Liver (tissue), 9 donors: ENCODE measurements around the gene PLEKHA5. TPM values are rescaled to one million over a fixed set of nuclear protein-coding genes. Genes with fewer than 3 reads are reported as not detected.

Experiments
- DNase-seq: peaks from one replicate; pipeline ENCODE4 v3.0.0-alpha.2; 2017; ENCODE audit warnings: low spot score
- H3K27ac ChIP-seq, 2 donors: one replicate each; pipeline ENCODE4 v1.7.0; 2013; ENCODE audit warnings: inconsistent platforms in 2 of 2, low read length in 2 of 2, control low read depth in 1 of 2, low read depth in 1 of 2, mild to moderate bottlenecking in 1 of 2
- H3K27me3 ChIP-seq, 4 donors: one replicate each; pipeline versions ENCODE4 v1.6.1 to v1.7.0; 2013; ENCODE audit warnings: low read length in 3 of 4, inconsistent platforms in 1 of 4, mild to moderate bottlenecking in 1 of 4, moderate library complexity in 1 of 4; ENCODE audit not compliant: control insufficient read depth in 4 of 4, insufficient read depth in 4 of 4
- H3K36me3 ChIP-seq, 4 donors: one replicate each; pipeline versions ENCODE4 v1.6.1 to v1.7.0; 2013; ENCODE audit warnings: low read length in 3 of 4, mild to moderate bottlenecking in 3 of 4, low read depth in 1 of 4, moderate library complexity in 1 of 4; ENCODE audit not compliant: control insufficient read depth in 4 of 4, insufficient read depth in 3 of 4
- H3K4me1 ChIP-seq, 4 donors: one replicate each; pipeline versions ENCODE4 v1.6.1 to v1.7.0; 2013; ENCODE audit warnings: low read length in 3 of 4, mild to moderate bottlenecking in 3 of 4, moderate library complexity in 1 of 4; ENCODE audit not compliant: control insufficient read depth in 4 of 4, insufficient read depth in 4 of 4
- H3K4me3 ChIP-seq, 3 donors: one replicate each; pipeline versions ENCODE4 v1.6.1 to v1.7.0; 2013; ENCODE audit warnings: low read length in 3 of 3, control low read depth in 1 of 3, low read depth in 1 of 3, mild to moderate bottlenecking in 1 of 3
- H3K9ac ChIP-seq, 2 donors: one replicate each; pipeline ENCODE4 v1.7.0; 2013; ENCODE audit warnings: low read length in 2 of 2, mild to moderate bottlenecking in 2 of 2, moderate library complexity in 2 of 2, control low read depth in 1 of 2, low read depth in 1 of 2
- H3K9me3 ChIP-seq, 4 donors: one replicate each; pipeline versions ENCODE4 v1.6.1 to v1.7.0; 2013; ENCODE audit warnings: low read length in 3 of 4; ENCODE audit not compliant: control insufficient read depth in 4 of 4
- EGR1 ChIP-seq, 2 donors: IDR thresholded peaks; 2 replicates each; pipeline ENCODE4 v1.6.1; 2016 to 2018; ENCODE audit warnings: antibody characterized with exemption in 2 of 2, low read depth in 2 of 2
- FOXA1 ChIP-seq: IDR thresholded peaks from 2 replicates; pipeline ENCODE4 v1.6.1; 2016; ENCODE audit warnings: antibody characterized with exemption
- FOXA2 ChIP-seq: IDR thresholded peaks from 2 replicates; pipeline ENCODE4 v1.6.1; 2016; ENCODE audit warnings: antibody characterized with exemption
- GABPA ChIP-seq, 2 donors: IDR thresholded peaks in 1 of 2; conservative IDR thresholded peaks in 1 of 2; 2 replicates each; pipeline ENCODE4 v1.6.1; 2016; ENCODE audit warnings: antibody characterized with exemption in 2 of 2, mild to moderate bottlenecking in 1 of 2, moderate library complexity in 1 of 2
- HNF4A ChIP-seq, 2 donors: conservative IDR thresholded peaks; 2 replicates each; pipeline ENCODE4 v1.6.1; 2016; ENCODE audit warnings: antibody characterized with exemption in 2 of 2, mild to moderate bottlenecking in 2 of 2
- HNF4G ChIP-seq: IDR thresholded peaks from 2 replicates; pipeline ENCODE4 v1.6.1; 2016; ENCODE audit warnings: antibody characterized with exemption
- JUND ChIP-seq, 2 donors: IDR thresholded peaks; 2 replicates each; pipeline ENCODE4 v1.6.1; 2016; ENCODE audit warnings: antibody characterized with exemption in 2 of 2
- MAX ChIP-seq: IDR thresholded peaks from 2 replicates; pipeline ENCODE4 v1.6.1; 2016; ENCODE audit warnings: antibody characterized with exemption
- NR2F2 ChIP-seq: IDR thresholded peaks from 2 replicates; pipeline ENCODE4 v1.6.1; 2016; ENCODE audit warnings: antibody characterized with exemption
- RAD21 ChIP-seq, 2 donors: IDR thresholded peaks; 2 replicates each; pipeline ENCODE4 v1.6.1; 2016; ENCODE audit warnings: antibody characterized with exemption in 2 of 2, mild to moderate bottlenecking in 2 of 2
- REST ChIP-seq: IDR thresholded peaks from 2 replicates; pipeline ENCODE4 v1.6.1; 2016; ENCODE audit warnings: antibody characterized with exemption, mild to moderate bottlenecking
- RXRA ChIP-seq, 2 donors: IDR thresholded peaks; 2 replicates each; pipeline ENCODE4 v1.6.1; 2017 to 2018; ENCODE audit warnings: antibody characterized with exemption in 2 of 2, mild to moderate bottlenecking in 1 of 2
- SP1 ChIP-seq: IDR thresholded peaks from 2 replicates; pipeline ENCODE4 v1.6.1; 2018; ENCODE audit warnings: antibody characterized with exemption, mild to moderate bottlenecking
- TAF1 ChIP-seq: conservative IDR thresholded peaks from 2 replicates; pipeline ENCODE4 v1.6.1; 2016; ENCODE audit warnings: antibody characterized with exemption, mild to moderate bottlenecking
- ZBTB33 ChIP-seq: IDR thresholded peaks from 2 replicates; pipeline ENCODE4 v1.6.1; 2016; ENCODE audit warnings: antibody characterized with exemption
- WGBS: extraction: QIAGEN DNeasy Blood & Tissue Kit; methylation state at CpG from one replicate; pipeline ENCODE4 v1.1.7; 2013; 5-methylcytosine and 5-hydroxymethylcytosine counted together
- polyA plus RNA-seq, 2 donors: library from polyadenylated mRNA; stranded (reverse) in 1 of 2; unstranded in 1 of 2; fragments of 200-250 nt in 1 of 2; fragments of >200 nt in 1 of 2; fragmentation: Nextera tagmentation in 1 of 2; extraction: Ambion mirVana in 1 of 2; gene quantifications; one replicate each; pipeline versions ENCODE4 v1.2.1 to v1.2.3, GENCODE V29; 2013 to 2015
- total RNA-seq, 2 donors: library from RNA; depleted of rRNA; stranded (reverse); fragments of >200 nt; gene quantifications; one replicate each; pipeline ENCODE4 v1.2.3, GENCODE V29; 2014
- TF ChIP-seq, protein P1 (sequence below): IDR thresholded peaks from 2 replicates; pipeline ENCODE4 v1.6.1; 2016; ENCODE audit warnings: antibody characterized with exemption
- TF ChIP-seq, protein P2 (sequence below): fragments of 150-350 bp; IDR thresholded peaks from 2 replicates; pipeline ENCODE4 v1.5.1; 2017; ENCODE audit warnings: improper control_type of control experiment, low read depth, low read length; ENCODE audit not compliant: missing input control
- donor health status: healthy.
- donor health status: healthy.
- donor health status: healthy.
- donor health status: healthy.
- donor health status: healthy.

The PLEKHA5 gene
- total and polyA plus RNA-seq, 4 donors = 4.6 to 25.5 (median 16.8) TPM

GRCh38 chr12:19151298-19151697 is 21.8 kb downstream of the PLEKHA5 start:
- Histone ChIP-seq H3K4me1 (peaks cover 0 to 9% (median 5%) of the 10 kb centered on the region in 4 donors), H3K4me3 (no peak overlapping the region), H3K9me3 (no peaks in the 10 kb centered on the region), H3K27ac (no peak overlapping the region), H3K36me3 (peaks cover 0 to 2% (median 0%) of the 10 kb centered on the region in 4 donors), H3K9ac (no peak overlapping the region), H3K27me3 (no peaks in the 10 kb centered on the region)
- WGBS = 98% methylated on average over 1 of the region's 1 CpG
- DNase-seq = no peak
- TF ChIP-seq, protein P1, sequence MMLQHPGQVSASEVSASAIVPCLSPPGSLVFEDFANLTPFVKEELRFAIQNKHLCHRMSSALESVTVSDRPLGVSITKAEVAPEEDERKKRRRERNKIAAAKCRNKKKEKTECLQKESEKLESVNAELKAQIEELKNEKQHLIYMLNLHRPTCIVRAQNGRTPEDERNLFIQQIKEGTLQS = no peak
- TF ChIP-seq SP1 = no peak
- TF ChIP-seq FOXA2 = no peak
- TF ChIP-seq JUND (IDR thresholded peaks at IDR 0.05) = no peak
- TF ChIP-seq ZBTB33 = no peak
- TF ChIP-seq, protein P2, sequence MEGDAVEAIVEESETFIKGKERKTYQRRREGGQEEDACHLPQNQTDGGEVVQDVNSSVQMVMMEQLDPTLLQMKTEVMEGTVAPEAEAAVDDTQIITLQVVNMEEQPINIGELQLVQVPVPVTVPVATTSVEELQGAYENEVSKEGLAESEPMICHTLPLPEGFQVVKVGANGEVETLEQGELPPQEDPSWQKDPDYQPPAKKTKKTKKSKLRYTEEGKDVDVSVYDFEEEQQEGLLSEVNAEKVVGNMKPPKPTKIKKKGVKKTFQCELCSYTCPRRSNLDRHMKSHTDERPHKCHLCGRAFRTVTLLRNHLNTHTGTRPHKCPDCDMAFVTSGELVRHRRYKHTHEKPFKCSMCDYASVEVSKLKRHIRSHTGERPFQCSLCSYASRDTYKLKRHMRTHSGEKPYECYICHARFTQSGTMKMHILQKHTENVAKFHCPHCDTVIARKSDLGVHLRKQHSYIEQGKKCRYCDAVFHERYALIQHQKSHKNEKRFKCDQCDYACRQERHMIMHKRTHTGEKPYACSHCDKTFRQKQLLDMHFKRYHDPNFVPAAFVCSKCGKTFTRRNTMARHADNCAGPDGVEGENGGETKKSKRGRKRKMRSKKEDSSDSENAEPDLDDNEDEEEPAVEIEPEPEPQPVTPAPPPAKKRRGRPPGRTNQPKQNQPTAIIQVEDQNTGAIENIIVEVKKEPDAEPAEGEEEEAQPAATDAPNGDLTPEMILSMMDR = no peak
- no peak for TF ChIP-seq RAD21 (IDR thresholded peaks at IDR 0.05)
- TF ChIP-seq GABPA (IDR thresholded peaks at IDR 0.05 in 1 of 2, conservative IDR thresholded peaks at IDR 0.05 in 1 of 2) = no peak
- TF ChIP-seq FOXA1 = no peak
- no peak for TF ChIP-seq TAF1
- TF ChIP-seq EGR1 (IDR thresholded peaks at IDR 0.05; ENCODE audit: low read depth in 2 of 2) = no peak
- TF ChIP-seq RXRA (IDR thresholded peaks at IDR 0.05) = no peak
- no peak for TF ChIP-seq HNF4G
- no peak for TF ChIP-seq HNF4A (conservative IDR thresholded peaks at IDR 0.05)

DNA sequence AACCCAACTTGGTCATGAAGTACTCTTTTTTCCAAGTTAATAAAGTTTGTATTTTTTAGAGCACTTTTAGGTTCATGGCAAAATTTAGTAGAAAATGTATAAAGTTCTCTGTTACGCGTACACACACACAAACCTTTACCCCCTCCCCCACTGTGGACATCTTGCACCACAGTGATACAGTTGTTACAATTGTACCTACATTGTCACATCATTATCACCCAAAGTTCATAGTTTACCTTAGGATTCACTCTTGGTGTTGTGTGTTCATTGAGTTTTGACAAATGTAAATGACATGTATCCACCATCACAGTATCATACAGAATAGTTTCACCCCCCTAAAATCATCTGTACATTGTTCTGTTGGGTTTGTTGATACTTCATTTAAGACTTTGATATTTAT is 23.9 kb downstream of the PLEKHA5 start:
- peaks cover 0 to 9% (median 6%) of the 10 kb centered on the region in 4 donors for H3K4me1 ChIP-seq
- DNase-seq = no peak
- no peaks in the 10 kb centered on the region for H3K9me3 ChIP-seq
- TF ChIP-seq REST = no peak
- no peak for TF ChIP-seq RXRA (IDR thresholded peaks at IDR 0.05)
- no peak for TF ChIP-seq FOXA2
- no peak for TF ChIP-seq NR2F2
- no peak for TF ChIP-seq MAX
- TF ChIP-seq EGR1 (IDR thresholded peaks at IDR 0.05; ENCODE audit: low read depth in 2 of 2) = no peak
- TF ChIP-seq FOXA1 = no peak
- no peak for TF ChIP-seq TAF1
- TF ChIP-seq, protein P1 = no peak
- TF ChIP-seq, protein P2 = no peak
- no peak for TF ChIP-seq RAD21 (IDR thresholded peaks at IDR 0.05)
- no peak for TF ChIP-seq GABPA (IDR thresholded peaks at IDR 0.05 in 1 of 2, conservative IDR thresholded peaks at IDR 0.05 in 1 of 2)
- no peak for TF ChIP-seq SP1
- WGBS = 50% methylated on average over 2 of the region's 2 CpGs
- no peak overlapping the region for H3K27ac ChIP-seq
- peaks cover 0 to 2% (median 0%) of the 10 kb centered on the region in 4 donors for H3K36me3 ChIP-seq
- no peak overlapping the region for H3K4me3 ChIP-seq
- H3K9ac ChIP-seq = no peak overlapping the region
- H3K27me3 ChIP-seq = no peaks in the 10 kb centered on the region
